Bronchial epithelial cell (primary cell): ENCODE measurements around the gene CTTNBP2. TPM values are rescaled to one million over a fixed set of nuclear protein-coding genes. Genes with fewer than 3 reads are reported as not detected.

Source experiments
- DNase-seq: peaks from one replicate; pipeline ENCODE4 v3.0.0-alpha.2; 2010; ENCODE audit warnings: low read depth
- FAIRE-seq: peaks from 2 replicates; lab custom pipeline; 2011; peaks lifted over from hg19 to GRCh38; lab: Jason Lieb, UNC
- H3K27me3 ChIP-seq: 2 replicates; pipeline ENCODE4 v1.5.1; 2011; ENCODE audit warnings: low read length; ENCODE audit not compliant: control insufficient read depth, insufficient read depth
- H3K36me3 ChIP-seq: 2 replicates; pipeline ENCODE4 v1.5.1; 2011; ENCODE audit warnings: low read length; ENCODE audit not compliant: control insufficient read depth, insufficient read depth
- H3K4me3 ChIP-seq: 2 replicates; pipeline ENCODE4 v1.5.1; 2011; ENCODE audit warnings: mild to moderate bottlenecking, low read depth, low read length, control low read depth
- CTCF ChIP-seq: IDR thresholded peaks from 2 replicates; pipeline ENCODE4 v1.5.1; 2011; ENCODE audit warnings: mild to moderate bottlenecking, moderate library complexity, low read length, control low read depth, inconsistent platforms; ENCODE audit not compliant: insufficient read depth, severe bottlenecking
- total RNA-seq: library from RNA; depleted of rRNA; stranded (reverse); fragments of >200 nt; gene quantifications from 2 replicates; pipeline ENCODE4 v1.2.1, GENCODE V29; 2014

CTTNBP2 gene
- total RNA-seq, 1 donor from 2014 or later: 0.26 TPM

DNA sequence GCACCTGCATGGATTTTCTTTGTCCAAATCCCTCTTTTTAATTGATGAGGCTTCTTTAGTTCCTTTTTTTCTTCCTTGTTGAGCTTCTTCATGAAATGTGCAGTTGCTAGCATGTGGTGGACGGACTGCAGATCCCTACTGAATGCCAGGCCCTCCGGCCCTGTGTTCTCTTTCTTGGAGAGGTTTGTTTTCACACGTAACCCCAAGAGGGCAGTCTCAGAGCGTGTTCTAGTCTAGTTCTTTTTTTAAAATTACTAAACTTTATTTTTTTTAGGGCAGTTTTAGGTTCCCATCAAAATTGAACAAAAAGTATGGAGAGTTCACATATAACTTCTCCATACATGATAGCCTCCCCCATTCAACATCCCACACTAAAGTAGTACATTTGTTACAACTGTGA, 203.4 kb downstream of the CTTNBP2 start:
- no peak for FAIRE-seq
- Histone ChIP-seq H3K36me3 (no peaks in the 10 kb centered on the region), H3K4me3 (no peak overlapping the region), H3K27me3 (no peaks in the 10 kb centered on the region)
- no peak for DNase-seq
- no peak for TF ChIP-seq CTCF

GRCh38 chr7:117667456-117667855, 205.8 kb downstream of the CTTNBP2 start:
- FAIRE-seq (no peak), DNase-seq (no peak)
- no peak for TF ChIP-seq CTCF
- H3K27me3 ChIP-seq: no peaks in the 10 kb centered on the region
- no peak overlapping the region for H3K4me3 ChIP-seq
- H3K36me3 ChIP-seq: no peaks in the 10 kb centered on the region

DNA sequence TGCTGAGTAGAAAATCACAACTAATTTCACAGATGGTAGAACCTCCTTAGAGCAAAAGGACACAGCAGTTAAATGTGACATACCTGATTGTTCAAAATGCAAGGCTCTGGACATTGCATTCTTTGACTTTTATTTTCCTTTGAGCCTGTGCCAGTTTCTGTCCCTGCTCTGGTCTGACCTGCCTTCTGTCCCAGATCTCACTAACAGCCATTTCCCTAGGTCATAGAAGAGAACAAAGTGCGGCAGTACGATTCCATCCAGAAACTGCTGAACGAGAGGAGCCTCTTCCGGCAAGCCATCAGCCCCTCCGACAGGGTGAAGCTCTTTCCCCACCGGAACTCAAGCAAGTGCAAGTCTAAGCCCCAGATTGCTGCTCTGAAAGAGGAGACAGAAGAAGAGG, 206.6 kb downstream of the CTTNBP2 start:
- TF ChIP-seq CTCF: no peak
- DNase-seq (no peak), FAIRE-seq (no peak)
- H3K4me3 ChIP-seq: no peak overlapping the region
- no peaks in the 10 kb centered on the region for H3K36me3 ChIP-seq
- H3K27me3 ChIP-seq: no peaks in the 10 kb centered on the region

- TF ChIP-seq CTCF: no peak
- DNase-seq (peak; percentile 86), FAIRE-seq (no peak)
- H3K36me3 ChIP-seq: no peaks in the 10 kb centered on the region
- H3K4me3 ChIP-seq: no peak overlapping the region
- no peaks in the 10 kb centered on the region for H3K27me3 ChIP-seq
Observed at GRCh38 chr7:117666031-117666430, 207.2 kb downstream of the CTTNBP2 start.

- no peak for DNase-seq
- TF ChIP-seq CTCF: no peak
- no peaks in the 10 kb centered on the region for H3K27me3 ChIP-seq
- H3K4me3 ChIP-seq: no peak overlapping the region
- no peaks in the 10 kb centered on the region for H3K36me3 ChIP-seq
- no peak for FAIRE-seq
Observed at GRCh38 chr7:117665368-117665767, 207.9 kb downstream of the CTTNBP2 start.

GRCh38 chr7:117664047-117664446, 209.2 kb downstream of the CTTNBP2 start:
- no peak for FAIRE-seq
- no peak overlapping the region for H3K4me3 ChIP-seq
- no peak for TF ChIP-seq CTCF
- H3K36me3 ChIP-seq: no peaks in the 10 kb centered on the region
- no peaks in the 10 kb centered on the region for H3K27me3 ChIP-seq
- no peak for DNase-seq
